IMR-90 (cell line): Measurements from ENCODE around the gene ADCYAP1R1.

Source experiments
- CEBPB ChIP-seq: IDR thresholded peaks from 2 replicates; pipeline ENCODE4 v1.6.1; 2012; ENCODE audit warnings: low read depth, low read length, improper control_type of control experiment
- POLR2A ChIP-seq: IDR thresholded peaks from 2 replicates; pipeline ENCODE4 v1.6.1; 2012; ENCODE audit warnings: mild to moderate bottlenecking, low read depth, low read length
- RAD21 ChIP-seq: IDR thresholded peaks from 2 replicates; pipeline ENCODE4 v1.6.1; 2012; ENCODE audit warnings: low read length, improper control_type of control experiment
- RFX5 ChIP-seq: IDR thresholded peaks from 2 replicates; pipeline ENCODE4 v1.8.0; 2012; ENCODE audit warnings: low read depth, mild to moderate bottlenecking, low read length, moderate library complexity
- USF2 ChIP-seq: fragments of 150-350 bp; IDR thresholded peaks from 2 replicates; pipeline ENCODE4 v1.6.1; 2017; ENCODE audit warnings: mild to moderate bottlenecking, antibody characterized with exemption, low read length, low read depth
- TF ChIP-seq, protein P1 (sequence below): conservative IDR thresholded peaks from 2 replicates; pipeline ENCODE4 v1.5.1; 2012; ENCODE audit warnings: mild to moderate bottlenecking, low read depth, low read length, improper control_type of control experiment
- TF ChIP-seq, protein P2 (sequence below): fragments of 150-350 bp; IDR thresholded peaks from 2 replicates; pipeline ENCODE4 v1.6.1; 2016; ENCODE audit warnings: low read depth, mild to moderate bottlenecking, low read length, moderate library complexity, borderline replicate concordance

DNA sequence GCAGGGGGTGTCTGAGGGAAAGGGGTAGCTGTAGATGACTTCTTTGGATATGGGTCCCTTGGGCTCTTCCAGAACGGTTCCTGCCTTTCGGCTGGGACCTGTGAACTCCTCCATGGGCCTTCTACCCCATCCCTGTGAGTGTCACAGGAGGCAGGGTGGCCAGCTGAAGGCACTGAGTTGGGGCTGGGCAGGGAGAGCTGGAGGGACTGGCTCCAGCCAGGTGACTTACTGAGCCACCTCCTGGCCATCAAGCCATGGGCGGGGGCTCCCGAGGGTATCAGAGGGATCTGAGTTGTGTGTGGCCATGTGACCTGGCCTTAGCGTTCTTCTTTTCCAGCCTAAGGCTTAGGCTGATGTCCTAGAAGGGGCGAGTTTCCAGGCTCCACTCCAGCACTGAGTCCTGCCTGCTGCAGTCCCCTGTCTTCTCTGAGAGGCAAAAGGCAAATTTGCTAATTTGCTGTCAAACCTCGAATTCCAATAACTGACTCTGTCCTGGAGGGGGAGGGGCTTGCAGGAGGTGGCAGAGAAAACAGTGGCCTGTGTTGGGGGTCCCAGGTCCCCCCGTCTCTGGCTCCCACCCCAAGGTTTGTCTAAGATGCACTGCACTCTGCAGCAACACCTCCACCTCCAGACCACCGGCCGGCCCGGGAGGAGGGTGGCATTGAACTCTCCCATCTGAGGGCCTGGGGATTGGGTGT is 27.2 kb downstream of the ADCYAP1R1 start:
- TF ChIP-seq, protein P1, sequence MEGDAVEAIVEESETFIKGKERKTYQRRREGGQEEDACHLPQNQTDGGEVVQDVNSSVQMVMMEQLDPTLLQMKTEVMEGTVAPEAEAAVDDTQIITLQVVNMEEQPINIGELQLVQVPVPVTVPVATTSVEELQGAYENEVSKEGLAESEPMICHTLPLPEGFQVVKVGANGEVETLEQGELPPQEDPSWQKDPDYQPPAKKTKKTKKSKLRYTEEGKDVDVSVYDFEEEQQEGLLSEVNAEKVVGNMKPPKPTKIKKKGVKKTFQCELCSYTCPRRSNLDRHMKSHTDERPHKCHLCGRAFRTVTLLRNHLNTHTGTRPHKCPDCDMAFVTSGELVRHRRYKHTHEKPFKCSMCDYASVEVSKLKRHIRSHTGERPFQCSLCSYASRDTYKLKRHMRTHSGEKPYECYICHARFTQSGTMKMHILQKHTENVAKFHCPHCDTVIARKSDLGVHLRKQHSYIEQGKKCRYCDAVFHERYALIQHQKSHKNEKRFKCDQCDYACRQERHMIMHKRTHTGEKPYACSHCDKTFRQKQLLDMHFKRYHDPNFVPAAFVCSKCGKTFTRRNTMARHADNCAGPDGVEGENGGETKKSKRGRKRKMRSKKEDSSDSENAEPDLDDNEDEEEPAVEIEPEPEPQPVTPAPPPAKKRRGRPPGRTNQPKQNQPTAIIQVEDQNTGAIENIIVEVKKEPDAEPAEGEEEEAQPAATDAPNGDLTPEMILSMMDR, result no peak
- TF ChIP-seq CEBPB (no peak), RFX5 (no peak), POLR2A (no peak), RAD21 (no peak), USF2 (no peak)
- TF ChIP-seq, protein P2, sequence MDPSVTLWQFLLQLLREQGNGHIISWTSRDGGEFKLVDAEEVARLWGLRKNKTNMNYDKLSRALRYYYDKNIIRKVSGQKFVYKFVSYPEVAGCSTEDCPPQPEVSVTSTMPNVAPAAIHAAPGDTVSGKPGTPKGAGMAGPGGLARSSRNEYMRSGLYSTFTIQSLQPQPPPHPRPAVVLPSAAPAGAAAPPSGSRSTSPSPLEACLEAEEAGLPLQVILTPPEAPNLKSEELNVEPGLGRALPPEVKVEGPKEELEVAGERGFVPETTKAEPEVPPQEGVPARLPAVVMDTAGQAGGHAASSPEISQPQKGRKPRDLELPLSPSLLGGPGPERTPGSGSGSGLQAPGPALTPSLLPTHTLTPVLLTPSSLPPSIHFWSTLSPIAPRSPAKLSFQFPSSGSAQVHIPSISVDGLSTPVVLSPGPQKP, result no peak
